KBM-7 (cell line): Measurements from ENCODE around the gene NUDT16L1.

Source experiments
- DNase-seq: peaks from one replicate; pipeline ENCODE4 v3.0.0-alpha.2; 2015
- in situ Hi-C: fragments of 300-500 bp; cut with MboI; formaldehyde crosslinking; loops from 2 replicates; pipeline ENCODE4 v1.14.3; 2020; ENCODE audit warnings: low sequenced_read_pairs, low pct_unique_long_range_greater_than_20kb, mixed read lengths

The NUDT16L1 gene

DNA sequence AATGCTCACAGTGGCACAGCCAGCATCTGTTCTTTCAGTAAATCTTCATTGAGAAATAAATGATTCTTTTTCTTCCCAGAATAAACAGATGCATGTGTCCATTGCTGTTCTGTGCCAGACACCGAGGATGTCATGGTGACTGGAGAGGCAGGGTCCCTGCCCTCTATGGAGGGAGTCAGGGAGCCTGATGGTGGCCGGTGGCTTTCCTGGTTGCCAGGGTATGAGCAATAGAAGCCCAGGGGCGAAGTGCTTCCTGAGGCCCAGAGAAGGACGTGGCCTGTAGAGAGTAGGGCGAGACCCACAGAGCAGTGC, 29.9 kb upstream of the NUDT16L1 start:
- DNase-seq = no peak
- in situ Hi-C loops = no loop called here

DNA sequence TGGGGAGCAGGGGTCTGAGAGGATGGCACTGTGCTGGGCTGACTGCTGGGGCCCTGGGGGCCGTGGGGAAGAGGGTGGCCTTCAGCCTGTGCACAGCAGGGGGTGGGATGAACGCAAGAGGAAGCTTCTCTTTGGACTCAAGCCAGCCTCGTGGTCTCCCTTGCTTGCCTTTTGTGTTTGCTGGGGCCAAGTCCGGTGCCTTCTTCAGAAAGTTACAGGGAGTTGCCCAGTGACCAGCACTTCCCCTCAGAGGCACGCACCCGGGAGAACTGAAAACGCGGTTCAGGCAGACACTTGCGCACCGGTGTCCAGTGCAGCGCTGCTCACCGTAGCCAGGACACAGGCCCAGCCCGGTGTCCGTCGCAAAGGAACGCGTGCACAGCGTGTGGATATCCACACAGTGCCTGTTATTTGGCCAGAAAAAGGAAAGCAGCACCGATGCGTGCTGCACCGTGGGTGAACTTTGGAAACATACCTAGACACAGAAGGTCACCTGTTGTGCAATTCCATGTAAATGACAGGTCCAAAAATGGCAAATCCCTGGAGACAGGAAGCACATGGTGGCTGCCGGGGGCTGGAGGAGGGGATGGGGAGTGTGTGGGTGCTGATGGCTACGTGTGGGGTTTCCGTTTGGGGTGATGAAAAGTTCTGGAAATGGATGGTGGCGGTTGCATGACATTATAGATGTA, 29.4 kb upstream of the NUDT16L1 start:
- in situ Hi-C loops = no loop called here
- DNase-seq = peak; percentile 91

DNA sequence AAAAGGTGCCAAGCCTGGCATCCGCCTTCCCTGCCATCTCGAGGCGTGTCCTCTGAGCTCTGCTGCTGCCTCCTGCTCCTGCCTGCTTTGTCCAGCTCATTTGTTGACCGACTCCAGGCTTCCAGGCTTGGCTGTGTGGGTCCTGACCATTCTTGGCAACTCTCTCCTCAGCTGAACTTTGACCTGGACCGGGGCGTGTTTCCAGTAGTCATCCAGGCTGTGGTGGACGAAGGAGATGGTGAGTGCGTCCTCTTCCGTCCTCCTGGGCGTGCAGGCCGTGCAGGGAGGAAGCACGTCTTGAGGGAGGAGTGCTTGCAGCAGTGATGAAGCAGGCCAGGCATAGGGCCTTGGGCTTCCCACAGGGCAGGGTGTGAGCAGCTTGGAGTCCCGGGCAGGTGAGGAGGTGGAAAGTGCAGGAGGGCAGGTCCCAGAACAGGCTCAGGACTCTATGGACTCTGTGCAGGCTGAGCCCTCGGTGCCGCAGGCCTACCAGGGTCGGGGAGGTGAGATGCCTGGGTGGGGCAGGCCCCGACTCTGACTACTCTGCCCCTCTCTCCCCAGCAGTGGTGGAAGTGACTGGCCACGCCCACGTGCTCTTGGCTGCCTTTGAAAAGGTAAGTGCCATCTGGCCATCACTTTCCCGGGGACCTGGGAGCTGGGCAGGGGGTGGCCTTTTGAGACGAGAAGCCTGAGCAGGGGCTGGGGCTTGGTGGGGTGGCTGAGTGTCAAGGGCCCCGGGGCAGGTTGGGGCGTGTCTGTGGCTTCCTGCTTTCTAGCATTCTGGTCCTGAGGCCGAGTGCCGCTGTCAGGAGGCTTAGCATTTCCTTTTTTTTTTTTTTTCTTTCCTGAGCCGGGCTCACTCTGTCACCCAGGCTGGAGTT, 28.6 kb upstream of the NUDT16L1 start:
- DNase-seq = peak; percentile 89
- in situ Hi-C loops = no loop called here

DNA sequence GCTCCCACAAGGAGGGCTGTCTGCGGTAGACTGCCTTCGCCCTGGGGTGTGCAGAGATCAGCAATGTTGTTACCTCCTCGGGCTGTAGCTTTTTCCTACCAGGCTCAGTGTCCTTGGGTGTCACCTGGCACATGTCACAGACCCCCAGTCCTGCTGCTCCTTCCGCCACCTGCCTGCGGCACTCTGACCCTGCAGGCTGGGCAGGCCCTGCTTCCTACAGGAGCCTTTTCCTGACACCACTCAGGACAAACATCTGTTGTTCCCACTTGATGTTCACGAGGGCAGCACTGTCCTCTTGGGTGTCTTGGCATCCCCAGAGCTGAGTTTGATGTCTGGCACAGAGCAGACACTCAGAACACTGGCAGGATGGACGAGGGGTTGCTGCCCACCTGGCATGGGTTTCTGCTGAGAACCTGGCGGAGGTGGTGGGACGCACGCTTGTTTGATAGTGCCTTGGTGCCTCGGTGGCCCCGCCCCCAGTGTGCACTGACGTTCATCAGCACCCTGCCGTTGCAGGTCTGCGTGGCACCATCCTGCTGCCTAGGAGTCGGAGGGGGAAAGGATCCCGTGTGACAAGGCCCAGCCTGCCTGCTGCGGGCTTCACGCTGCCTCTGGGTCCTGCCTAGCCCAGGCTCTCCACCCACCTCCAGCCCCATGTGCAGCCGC, 26.7 kb upstream of the NUDT16L1 start:
- in situ Hi-C loops = no loop called here
- DNase-seq = no peak

DNA sequence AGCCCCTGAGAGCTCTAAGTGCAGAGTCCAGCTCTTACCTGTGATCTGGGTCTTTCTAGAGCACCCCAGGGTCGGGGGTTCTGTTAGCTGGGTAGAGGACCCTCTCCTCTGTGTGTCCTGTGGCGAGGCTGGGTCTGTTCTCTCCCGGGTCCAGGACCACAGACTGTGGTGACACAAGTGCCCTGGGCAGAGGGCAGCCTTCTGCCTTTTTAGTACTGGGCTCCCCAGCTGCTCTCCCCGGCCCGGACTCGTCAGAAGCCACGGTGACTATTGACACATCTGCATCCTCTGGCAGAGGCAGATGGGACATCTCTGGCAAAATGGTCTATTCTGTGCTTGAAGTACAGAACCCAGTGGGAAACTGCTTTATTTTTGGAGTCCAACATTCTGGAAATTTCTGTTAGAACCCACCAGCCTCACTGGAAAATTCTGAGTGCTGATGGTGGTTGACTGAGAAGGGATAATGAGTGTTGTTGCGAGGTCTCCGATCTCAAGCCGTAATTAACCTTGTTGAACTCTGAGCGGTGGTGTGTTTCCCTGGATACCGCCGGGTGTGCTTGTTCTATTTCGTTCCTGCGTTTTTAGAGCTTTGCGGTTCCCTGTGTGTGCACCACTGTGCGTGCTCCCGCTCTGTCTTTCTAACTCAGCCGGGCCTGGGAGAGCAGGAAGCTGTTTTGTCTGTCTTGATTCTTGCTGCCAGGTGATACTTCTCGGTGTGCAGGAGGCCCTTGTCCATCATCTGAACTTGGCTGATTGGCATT, 26.0 kb upstream of the NUDT16L1 start:
- no peak for DNase-seq
- in situ Hi-C loops = no loop called here

DNA sequence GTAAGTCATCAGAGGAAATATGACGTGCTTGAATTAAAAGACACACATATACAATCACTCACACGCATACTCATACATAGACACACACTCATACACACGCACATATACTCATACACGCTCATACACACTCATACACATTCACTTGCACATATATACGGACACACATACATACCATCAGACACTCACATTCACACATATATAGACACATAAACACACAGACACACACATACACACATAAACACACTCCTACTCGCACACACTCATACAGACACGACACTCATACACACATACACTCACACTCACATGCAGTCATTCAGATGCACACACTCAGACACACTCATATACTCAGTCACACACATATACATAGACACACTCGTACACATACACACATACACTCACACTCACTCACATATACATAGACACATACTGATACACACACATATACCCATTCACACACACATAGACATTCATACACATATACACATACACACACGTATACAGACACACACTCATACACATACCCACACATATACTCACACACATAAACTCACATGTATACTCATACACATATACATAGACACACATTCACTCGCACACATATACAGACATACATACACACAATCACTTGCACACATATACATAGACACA, 24.9 kb upstream of the NUDT16L1 start:
- DNase-seq = no peak
- in situ Hi-C loops = no loop called here

DNA sequence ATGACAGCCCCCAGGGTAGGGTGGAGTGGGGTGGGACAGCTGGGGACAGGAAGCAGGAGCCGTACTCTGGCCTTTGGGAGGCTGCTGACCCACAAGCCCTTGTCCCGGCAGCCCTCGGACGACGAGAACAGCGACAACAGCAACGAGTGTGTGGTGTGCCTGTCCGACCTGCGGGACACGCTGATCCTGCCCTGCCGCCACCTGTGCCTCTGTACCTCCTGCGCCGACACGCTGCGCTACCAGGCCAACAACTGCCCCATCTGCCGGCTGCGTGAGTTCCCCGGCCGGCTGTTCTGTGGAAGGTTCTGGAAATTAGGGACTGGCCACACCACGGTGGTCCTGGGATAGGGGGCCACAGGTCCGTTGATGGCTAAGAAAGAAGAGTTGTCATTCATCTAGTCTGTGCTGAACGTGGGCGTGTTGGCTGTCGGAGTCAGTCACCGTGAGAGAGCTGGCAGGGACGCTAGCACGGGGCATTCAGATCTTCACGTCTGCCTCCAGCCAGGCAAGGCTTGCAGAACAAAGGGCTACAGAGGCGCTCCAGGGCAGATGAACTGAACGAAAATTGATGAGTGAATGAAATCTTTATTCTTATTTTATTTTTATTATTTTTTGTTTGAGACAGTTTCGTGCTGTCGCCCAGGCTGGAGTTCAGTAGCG, 19.8 kb upstream of the NUDT16L1 start:
- in situ Hi-C loops = no loop called here
- no peak for DNase-seq

DNA sequence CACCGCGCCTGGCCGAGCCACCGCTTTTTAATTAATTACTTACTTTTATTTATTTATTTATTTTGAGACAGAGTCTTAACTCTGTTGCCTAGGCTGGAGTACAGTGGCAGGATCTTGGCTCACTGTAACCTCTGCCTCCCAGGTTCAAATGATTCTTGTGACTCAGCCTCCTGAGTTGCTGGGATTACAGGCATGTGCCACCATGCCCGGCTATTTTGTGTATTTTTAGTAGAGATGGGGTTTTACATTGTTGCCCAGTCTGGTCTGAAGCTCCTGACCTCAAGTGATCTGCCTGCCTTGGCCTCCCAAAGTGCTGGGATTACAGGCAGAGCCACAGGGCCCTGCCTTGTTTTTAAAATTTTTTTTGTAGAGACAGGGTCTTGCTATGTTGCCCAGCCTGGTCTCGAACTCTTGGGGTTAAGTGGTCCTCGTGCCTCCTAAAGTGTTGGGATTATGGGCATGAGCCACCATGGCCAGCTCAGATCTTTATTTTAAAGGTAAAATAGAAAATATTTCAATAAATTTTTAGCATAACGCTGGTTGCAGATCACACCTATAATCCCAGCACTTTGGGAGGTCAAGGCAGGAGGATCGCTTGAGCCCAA, 18.3 kb upstream of the NUDT16L1 start:
- no peak for DNase-seq
- in situ Hi-C loops = no loop called here

DNA sequence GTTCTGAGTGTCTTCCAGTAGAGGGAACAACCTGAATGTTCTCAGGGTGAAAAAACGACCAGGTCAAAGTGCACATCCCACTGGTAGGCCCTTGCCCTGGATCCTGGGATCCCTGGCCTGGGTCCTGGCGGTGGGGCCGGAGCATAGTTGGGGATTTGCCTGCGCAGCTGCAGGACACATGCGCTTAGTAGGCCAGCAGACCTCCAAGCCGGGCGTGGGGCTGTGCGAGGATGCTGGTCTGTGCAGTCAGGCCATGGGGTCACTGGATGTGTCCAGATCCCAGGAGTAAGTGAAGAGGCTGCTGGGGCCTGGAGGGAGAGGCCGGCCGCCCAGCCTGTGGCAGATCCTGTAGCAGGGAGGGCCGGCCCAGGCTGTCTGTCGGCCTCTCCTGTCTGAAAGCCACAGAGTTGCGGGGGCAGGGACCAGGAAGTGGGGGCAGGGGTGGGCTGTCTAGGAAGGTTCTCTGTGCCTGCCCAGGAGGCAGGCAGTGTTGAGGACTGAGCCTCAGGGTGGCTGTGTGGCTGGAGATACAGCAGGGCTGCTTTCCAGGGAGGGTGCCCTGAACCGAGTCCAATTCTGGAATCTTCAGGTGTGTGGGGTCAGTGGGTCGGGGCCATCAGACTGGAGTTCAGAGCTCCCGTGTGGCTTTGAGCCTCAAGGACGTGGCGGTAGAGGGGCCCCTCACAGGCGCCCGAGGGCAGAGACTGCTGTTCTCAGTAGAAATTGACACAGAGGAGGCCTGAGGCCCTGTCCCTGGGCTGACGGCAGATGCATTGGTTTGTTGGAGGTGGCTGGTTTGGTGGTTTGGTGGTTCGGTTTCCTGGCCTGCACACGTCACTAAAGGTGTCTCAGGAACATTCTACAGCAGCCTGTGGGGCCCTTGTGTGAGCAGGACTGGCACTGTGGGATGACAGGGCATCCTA, 17.2 kb upstream of the NUDT16L1 start:
- in situ Hi-C loops = no loop called here
- peak; percentile 70 for DNase-seq

DNA sequence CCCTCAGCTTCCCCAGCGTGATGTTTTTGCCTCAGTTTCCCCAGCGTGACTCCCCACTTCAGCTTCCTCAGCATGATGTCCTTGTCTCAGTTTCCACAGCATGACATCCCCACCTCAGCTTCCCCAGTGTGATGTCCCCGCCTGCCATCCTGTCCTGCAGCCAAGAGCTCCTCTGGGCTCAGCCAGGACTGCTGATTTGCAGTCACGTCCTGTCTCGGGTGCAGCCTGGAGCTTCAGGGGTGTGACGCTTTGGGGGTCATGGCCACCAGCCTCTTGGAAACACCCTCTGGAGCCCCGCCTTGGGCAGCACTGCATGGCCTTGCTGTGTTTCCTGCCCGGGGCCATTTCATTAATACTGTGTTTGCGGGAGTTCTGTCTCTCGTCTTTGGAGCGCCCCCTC, 16.5 kb upstream of the NUDT16L1 start:
- in situ Hi-C loops = no loop called here
- DNase-seq = no peak

DNA sequence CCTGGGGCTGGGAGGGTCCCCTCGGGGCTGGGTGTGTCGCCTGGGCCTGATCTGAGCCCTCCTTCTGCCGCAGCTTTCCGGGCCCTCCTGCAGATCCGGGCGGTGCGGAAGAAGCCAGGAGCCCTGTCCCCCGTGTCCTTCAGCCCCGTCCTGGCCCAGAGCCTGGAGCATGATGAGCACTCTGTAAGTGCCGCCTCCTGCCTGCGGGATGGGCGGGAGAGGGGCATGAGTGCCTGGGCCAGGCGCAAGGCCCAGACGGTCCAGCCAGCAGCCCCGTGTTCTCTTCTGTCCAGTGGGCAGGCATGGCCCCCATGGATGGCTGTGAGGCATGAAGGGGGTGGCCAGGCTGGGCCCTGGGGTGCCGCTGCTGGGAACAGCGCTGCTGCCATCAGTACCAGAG, 16.0 kb upstream of the NUDT16L1 start:
- in situ Hi-C loops = no loop called here

DNA sequence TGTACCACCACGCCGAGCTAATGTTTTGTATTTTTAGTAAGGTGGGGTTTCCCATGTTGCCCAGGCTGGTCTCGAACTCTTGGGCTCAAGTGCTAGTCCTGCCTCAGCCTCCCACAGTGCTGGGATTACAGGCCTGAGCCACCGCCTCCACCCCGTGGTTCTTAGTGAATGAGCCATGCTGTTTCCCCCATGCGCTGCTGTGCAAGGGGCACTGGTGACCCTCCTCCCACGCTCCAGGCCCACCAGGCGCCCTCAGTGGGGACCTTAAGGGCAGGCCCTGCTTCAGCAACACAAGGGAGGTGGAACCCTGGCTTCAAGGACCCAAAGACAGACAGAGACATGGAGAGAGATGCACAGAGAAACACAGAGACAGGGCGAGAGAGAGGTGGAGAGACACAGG, 15.4 kb upstream of the NUDT16L1 start:
- no peak for DNase-seq
- in situ Hi-C loops = no loop called here

More for the DNA sequence above, 16.0 kb upstream of the NUDT16L1 start:
- no peak for DNase-seq

DNA sequence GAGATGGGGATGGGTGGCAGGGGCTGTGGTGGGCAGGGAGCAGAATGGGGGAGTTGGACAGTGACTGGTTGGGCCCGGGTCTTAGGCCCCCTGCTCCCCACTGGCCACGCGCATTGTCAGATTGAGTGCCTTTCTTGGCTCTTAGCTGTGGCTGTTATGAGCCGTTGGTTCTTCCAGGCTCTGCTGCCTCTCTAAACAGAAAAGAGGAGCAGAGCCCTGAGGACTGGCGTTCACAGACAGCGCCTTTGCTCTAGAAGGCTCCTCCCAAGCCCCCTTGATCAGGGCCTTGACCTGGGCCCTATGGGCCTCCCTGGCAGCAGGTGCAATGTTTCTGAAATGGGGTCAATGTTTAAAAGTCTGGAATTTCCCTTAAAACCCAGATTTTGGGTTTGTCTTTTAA, 14.8 kb upstream of the NUDT16L1 start:
- in situ Hi-C loops = no loop called here
- DNase-seq = no peak

DNA sequence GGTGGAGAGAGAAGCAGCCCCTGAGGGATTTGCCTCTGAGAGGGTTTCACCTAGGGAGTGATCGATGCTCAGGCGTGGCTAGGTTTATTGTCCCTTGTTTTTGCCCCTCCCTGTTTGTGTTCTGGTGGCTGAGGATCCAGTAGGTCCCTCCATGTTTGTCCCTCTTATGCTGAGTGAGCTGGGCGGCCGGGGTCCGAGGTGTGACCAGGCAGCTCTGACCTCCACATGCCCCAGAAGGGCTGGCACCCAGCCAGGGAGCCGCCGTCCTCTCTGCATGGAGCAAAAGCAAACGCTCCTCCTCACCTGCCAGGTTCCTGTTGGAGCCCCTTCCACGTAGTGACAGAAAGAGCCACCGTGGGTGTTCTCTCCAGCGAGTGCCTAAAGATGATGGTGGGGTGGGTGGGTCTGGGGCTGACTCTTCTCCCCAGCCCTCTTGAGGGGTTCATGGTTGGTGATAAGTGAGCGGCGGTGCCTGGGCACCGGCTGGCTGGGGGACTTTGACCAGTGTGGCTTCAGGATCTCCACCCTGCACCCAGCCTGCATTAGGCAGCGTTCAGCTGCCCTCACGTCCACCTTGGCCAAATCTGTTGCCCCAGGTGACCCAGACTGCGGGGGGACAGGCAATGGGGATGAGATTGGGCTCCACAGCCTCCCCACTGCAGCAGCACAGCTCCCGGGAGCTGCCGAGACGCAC, 14.1 kb upstream of the NUDT16L1 start:
- in situ Hi-C loops = no loop called here
- no peak for DNase-seq

DNA sequence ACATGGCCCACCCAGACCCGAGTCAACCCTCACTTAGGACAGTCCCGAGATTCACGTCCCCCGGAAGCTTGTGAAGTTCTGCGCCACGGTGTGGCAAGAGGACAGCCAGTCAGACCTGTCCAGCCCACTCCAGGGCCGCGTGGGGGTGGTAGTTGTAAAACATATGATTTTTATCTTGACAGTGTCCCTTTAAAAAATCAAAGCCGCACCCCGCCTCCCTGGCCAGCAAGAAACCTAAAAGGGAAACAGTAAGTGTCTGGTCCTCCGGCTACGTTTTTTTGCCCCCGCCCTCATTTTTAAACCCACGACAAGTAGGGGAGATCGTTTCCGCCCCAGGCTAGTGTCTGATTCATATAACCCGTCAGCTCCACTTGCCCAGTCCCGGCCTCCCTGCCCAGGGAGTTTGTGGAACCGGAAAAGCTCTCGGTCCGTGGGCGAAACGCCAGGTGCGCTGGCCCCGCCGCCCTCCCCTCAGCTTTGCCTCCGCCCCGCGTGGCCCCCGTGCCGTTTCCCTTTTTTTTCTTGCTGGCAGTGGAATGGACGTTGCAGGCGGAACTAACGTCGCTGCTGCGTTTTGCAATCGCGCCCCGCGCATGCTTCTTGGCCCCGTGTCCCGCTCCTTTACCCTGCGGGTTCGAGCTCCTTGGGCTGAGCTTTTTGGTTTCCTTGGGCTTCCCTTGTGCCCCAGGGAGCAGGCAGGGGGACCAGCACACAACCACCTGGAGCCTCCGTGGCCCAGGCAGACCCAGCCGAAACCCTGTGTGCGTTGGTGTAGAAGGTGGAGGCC, 13.3 kb upstream of the NUDT16L1 start:
- DNase-seq = no peak
- in situ Hi-C loops = no loop called here
